HepG2 (cell line): Measurements from ENCODE around the gene SFXN2. TPM values are rescaled to one million over a fixed set of nuclear protein-coding genes. Genes with fewer than 3 reads are reported as not detected.

Experiments used
- CREM ChIP-seq, 2 experiments: sonication (generic) in 1 of 2; formaldehyde crosslinking in 1 of 2; IDR thresholded peaks; 2 replicates each; pipeline versions ENCODE4 v1.4.0 to v1.6.1; 2016 to 2020; ENCODE audit warnings: antibody characterized with exemption in 1 of 2, mild to moderate bottlenecking in 1 of 2, missing genetic modification reagents in 1 of 2
- EEA1 ChIP-seq: sonication (generic); formaldehyde crosslinking; IDR thresholded peaks from 2 replicates; pipeline ENCODE4 v1.5.1; 2020; ENCODE audit warnings: mild to moderate bottlenecking, missing genetic modification reagents, borderline replicate concordance
- FOXK2 ChIP-seq: fragments of 450-650 bp; IDR thresholded peaks from 2 replicates; pipeline ENCODE4 v1.6.1; 2016
- MXI1 ChIP-seq: IDR thresholded peaks from 3 replicates; pipeline ENCODE4 v1.6.1; 2012; ENCODE audit warnings: low read depth, low read length, inconsistent platforms, borderline replicate concordance
- MYC ChIP-seq: sonication (generic); formaldehyde crosslinking; IDR thresholded peaks from 2 replicates; pipeline ENCODE4 v1.9.0; 2021; ENCODE audit warnings: missing genetic modification reagents, borderline replicate concordance
- PHF8 ChIP-seq: sonication (generic); formaldehyde crosslinking; IDR thresholded peaks from 2 replicates; pipeline ENCODE4 v1.5.0; 2020; ENCODE audit warnings: missing genetic modification reagents
- POLR2AphosphoS2 ChIP-seq: IDR thresholded peaks from 2 replicates; pipeline ENCODE4 v1.6.1; 2011; ENCODE audit warnings: low read depth, low read length, improper control_type of control experiment
- RFX5 ChIP-seq: IDR thresholded peaks from 2 replicates; pipeline ENCODE4 v1.6.1; 2011; ENCODE audit warnings: low read depth, low read length, improper control_type of control experiment
- SALL1 ChIP-seq: sonication (generic); formaldehyde crosslinking; IDR thresholded peaks from 2 replicates; pipeline ENCODE4 v1.8.0; 2022; ENCODE audit warnings: mild to moderate bottlenecking, missing genetic modification reagents
- U2AF2 ChIP-seq: fragments of 200-400 bp; formaldehyde crosslinking; IDR thresholded peaks from 2 replicates; pipeline ENCODE4 v1.6.1; 2017; ENCODE audit warnings: low read depth, mild to moderate bottlenecking, low read length
- UBTF ChIP-seq: sonication (generic); formaldehyde crosslinking; IDR thresholded peaks from 2 replicates; pipeline ENCODE4 v1.4.0; 2020; ENCODE audit warnings: mild to moderate bottlenecking, missing genetic modification reagents
- ZBTB8A ChIP-seq: sonication (generic); formaldehyde crosslinking; IDR thresholded peaks from 2 replicates; pipeline ENCODE4 v1.4.0; 2020; ENCODE audit warnings: mild to moderate bottlenecking, low read depth, missing genetic modification reagents, borderline replicate concordance
- ZFP1 ChIP-seq: IDR thresholded peaks from 2 replicates; pipeline ENCODE4 v1.6.1; 2016
- ZNF329 ChIP-seq: sonication (generic); formaldehyde crosslinking; IDR thresholded peaks from 2 replicates; pipeline ENCODE4 v1.9.0; 2021; ENCODE audit warnings: low read depth, mild to moderate bottlenecking, missing genetic modification reagents
- ZNF331 ChIP-seq: sonication (generic); formaldehyde crosslinking; IDR thresholded peaks from 2 replicates; pipeline ENCODE4 v1.4.0; 2020; ENCODE audit warnings: missing genetic modification reagents
- ZNF350 ChIP-seq: sonication (generic); formaldehyde crosslinking; IDR thresholded peaks from 2 replicates; pipeline ENCODE4 v1.4.0; 2020; ENCODE audit warnings: mild to moderate bottlenecking, low read depth, missing genetic modification reagents, borderline replicate concordance
- ZNF367 ChIP-seq: sonication (generic); formaldehyde crosslinking; IDR thresholded peaks from 2 replicates; pipeline ENCODE4 v1.4.0; 2020; ENCODE audit warnings: missing genetic modification reagents, borderline replicate concordance
- ZNF547 ChIP-seq: sonication (generic); formaldehyde crosslinking; IDR thresholded peaks from 2 replicates; pipeline ENCODE4 v1.5.1; 2020; ENCODE audit warnings: mild to moderate bottlenecking, missing genetic modification reagents
- ZNF564 ChIP-seq: sonication (generic); formaldehyde crosslinking; IDR thresholded peaks from 2 replicates; pipeline ENCODE4 v1.8.1; 2023; ENCODE audit warnings: mild to moderate bottlenecking, missing genetic modification reagents
- ZNF670 ChIP-seq: sonication (generic); formaldehyde crosslinking; IDR thresholded peaks from 2 replicates; pipeline ENCODE4 v1.8.0; 2022; ENCODE audit warnings: mild to moderate bottlenecking, missing genetic modification reagents, borderline replicate concordance
- polyA plus RNA-seq, 8 experiments: library from polyadenylated mRNA; depleted of rRNA in 3 of 8; stranded (reverse) in 7 of 8; unstranded in 1 of 8; fragments of >200 nt; fragmentation: Illumina TruSeq in 4 of 8; extraction: Trizol in 4 of 8; gene quantifications; 2 replicates each; pipeline versions ENCODE4 v1.2.1 to v1.2.3, GENCODE V29; 2011 to 2016; ENCODE audit warnings: low read depth in 4 of 8, missing spikeins in 1 of 8, mixed read lengths in 1 of 8; ENCODE audit not compliant: insufficient read depth in 1 of 8
- total RNA-seq, 5 experiments: library from RNA; depleted of rRNA; stranded (reverse); fragments of >200 nt; fragmentation: Illumina TruSeq; extraction: Trizol; gene quantifications; 2 replicates each; pipeline ENCODE4 v1.2.3, GENCODE V29; 2016; ENCODE audit warnings: low read depth in 1 of 5
- TF ChIP-seq, protein P1 (sequence below), 2 experiments: IDR thresholded peaks; 2 replicates each; pipeline ENCODE4 v1.6.1; 2011 to 2012; ENCODE audit warnings: low read length in 2 of 2, borderline replicate concordance in 1 of 2, low read depth in 1 of 2, mild to moderate bottlenecking in 1 of 2, moderate library complexity in 1 of 2
- TF ChIP-seq, protein P2 (sequence below): sonication (generic); formaldehyde crosslinking; IDR thresholded peaks from 2 replicates; pipeline ENCODE4 v1.4.0; 2020; ENCODE audit warnings: missing genetic modification reagents

SFXN2 gene
- total and polyA plus RNA-seq, 2 of the 13 experiments (the other 11 are each of a cell fraction or from before 2014, with no cell fraction given): 12.8 to 21.1 TPM

GRCh38 chr10:102713814-102714620, 419 bp upstream of the SFXN2 start, which contains the start of gene ARL3 (continued):
- TF ChIP-seq, protein P1, sequence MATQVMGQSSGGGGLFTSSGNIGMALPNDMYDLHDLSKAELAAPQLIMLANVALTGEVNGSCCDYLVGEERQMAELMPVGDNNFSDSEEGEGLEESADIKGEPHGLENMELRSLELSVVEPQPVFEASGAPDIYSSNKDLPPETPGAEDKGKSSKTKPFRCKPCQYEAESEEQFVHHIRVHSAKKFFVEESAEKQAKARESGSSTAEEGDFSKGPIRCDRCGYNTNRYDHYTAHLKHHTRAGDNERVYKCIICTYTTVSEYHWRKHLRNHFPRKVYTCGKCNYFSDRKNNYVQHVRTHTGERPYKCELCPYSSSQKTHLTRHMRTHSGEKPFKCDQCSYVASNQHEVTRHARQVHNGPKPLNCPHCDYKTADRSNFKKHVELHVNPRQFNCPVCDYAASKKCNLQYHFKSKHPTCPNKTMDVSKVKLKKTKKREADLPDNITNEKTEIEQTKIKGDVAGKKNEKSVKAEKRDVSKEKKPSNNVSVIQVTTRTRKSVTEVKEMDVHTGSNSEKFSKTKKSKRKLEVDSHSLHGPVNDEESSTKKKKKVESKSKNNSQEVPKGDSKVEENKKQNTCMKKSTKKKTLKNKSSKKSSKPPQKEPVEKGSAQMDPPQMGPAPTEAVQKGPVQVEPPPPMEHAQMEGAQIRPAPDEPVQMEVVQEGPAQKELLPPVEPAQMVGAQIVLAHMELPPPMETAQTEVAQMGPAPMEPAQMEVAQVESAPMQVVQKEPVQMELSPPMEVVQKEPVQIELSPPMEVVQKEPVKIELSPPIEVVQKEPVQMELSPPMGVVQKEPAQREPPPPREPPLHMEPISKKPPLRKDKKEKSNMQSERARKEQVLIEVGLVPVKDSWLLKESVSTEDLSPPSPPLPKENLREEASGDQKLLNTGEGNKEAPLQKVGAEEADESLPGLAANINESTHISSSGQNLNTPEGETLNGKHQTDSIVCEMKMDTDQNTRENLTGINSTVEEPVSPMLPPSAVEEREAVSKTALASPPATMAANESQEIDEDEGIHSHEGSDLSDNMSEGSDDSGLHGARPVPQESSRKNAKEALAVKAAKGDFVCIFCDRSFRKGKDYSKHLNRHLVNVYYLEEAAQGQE (IDR thresholded peaks at IDR 0.05; ENCODE audit: borderline replicate concordance in 1 of 2, low read depth in 1 of 2, low read length in 2 of 2): peak in 1 of 2 experiments; percentile 11; a peak in 1 of 4 replicates
- no peak for TF ChIP-seq EEA1 (CRISPR knock-in tag)
- TF ChIP-seq UBTF (CRISPR knock-in tag): peak; percentile 68
- no peak for TF ChIP-seq ZFP1 (CRISPR knock-in tag)
- 0 out of 2 replicates have a peak, but pooled peaks have one; percentile 20 for TF ChIP-seq FOXK2
- TF ChIP-seq ZNF547 (CRISPR knock-in tag): peak; percentile 21; the same call in 1 of the 2 replicates
- TF ChIP-seq ZNF564 (CRISPR knock-in tag): peak; percentile 23; the same call in 1 of the 2 replicates
- peak; percentile 86; the same call in 2 of the 3 replicates for TF ChIP-seq MXI1
- TF ChIP-seq PHF8 (CRISPR knock-in tag): peak; percentile 77
- TF ChIP-seq MYC (CRISPR knock-in tag): no peak
- TF ChIP-seq, protein P2, sequence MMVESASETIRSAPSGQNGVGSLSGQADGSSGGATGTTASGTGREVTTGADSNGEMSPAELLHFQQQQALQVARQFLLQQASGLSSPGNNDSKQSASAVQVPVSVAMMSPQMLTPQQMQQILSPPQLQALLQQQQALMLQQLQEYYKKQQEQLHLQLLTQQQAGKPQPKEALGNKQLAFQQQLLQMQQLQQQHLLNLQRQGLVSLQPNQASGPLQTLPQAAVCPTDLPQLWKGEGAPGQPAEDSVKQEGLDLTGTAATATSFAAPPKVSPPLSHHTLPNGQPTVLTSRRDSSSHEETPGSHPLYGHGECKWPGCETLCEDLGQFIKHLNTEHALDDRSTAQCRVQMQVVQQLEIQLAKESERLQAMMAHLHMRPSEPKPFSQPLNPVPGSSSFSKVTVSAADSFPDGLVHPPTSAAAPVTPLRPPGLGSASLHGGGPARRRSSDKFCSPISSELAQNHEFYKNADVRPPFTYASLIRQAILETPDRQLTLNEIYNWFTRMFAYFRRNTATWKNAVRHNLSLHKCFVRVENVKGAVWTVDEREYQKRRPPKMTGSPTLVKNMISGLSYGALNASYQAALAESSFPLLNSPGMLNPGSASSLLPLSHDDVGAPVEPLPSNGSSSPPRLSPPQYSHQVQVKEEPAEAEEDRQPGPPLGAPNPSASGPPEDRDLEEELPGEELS (CRISPR knock-in tag): peak; percentile 10; the same call in 1 of the 2 replicates
- TF ChIP-seq CREM (IDR thresholded peaks at IDR 0.05): peak; percentile 29; the same call in 1 of the 2 replicates
- no peak for TF ChIP-seq CREM (CRISPR knock-in tag; IDR thresholded peaks at IDR 0.05)
- peak; percentile 80; the same call in 1 of the 2 replicates for TF ChIP-seq ZNF350 (CRISPR knock-in tag)
- peak; percentile 66; the same call in 1 of the 2 replicates for TF ChIP-seq ZNF670 (CRISPR knock-in tag)
- no peak for TF ChIP-seq ZNF367 (CRISPR knock-in tag)
- TF ChIP-seq ZBTB8A: no peak
- peak; percentile 29 for TF ChIP-seq SALL1 (CRISPR knock-in tag)
- TF ChIP-seq ZNF329 (CRISPR knock-in tag): no peak
- TF ChIP-seq U2AF2: 0 out of 2 replicates have a peak, but pooled peaks have one; percentile 32
- no peak; the same call in 1 of the 2 replicates for TF ChIP-seq RFX5
- TF ChIP-seq POLR2AphosphoS2: no peak
- TF ChIP-seq ZNF331 (CRISPR knock-in tag): peak; percentile 9; the same call in 1 of the 2 replicates
